Hippocampal formation (tissue), 2 donors: ENCODE data around the gene PCSK5.
"Not testable (repeated sequence)": the region's sequence is repeated elsewhere in the genome, so short reads cannot be mapped to it uniquely, and the experiment has no call there.

Experiments used
- DNase-seq, 2 donors: peaks; one replicate each; lab custom pipeline; 2025; lab: John Stamatoyannopoulos, UW

Gene PCSK5

GRCh38 chr9:76313771-76314170 lies 423.3 kb downstream of the PCSK5 start:
- no peak for DNase-seq

- no peak for DNase-seq
Measured at GRCh38 chr9:76314321-76314720, 423.8 kb downstream of the PCSK5 start.

- DNase-seq = no peak
Measured at GRCh38 chr9:76316069-76316468, 425.6 kb downstream of the PCSK5 start.

- DNase-seq = not testable (repeated sequence)
Measured at GRCh38 chr9:76319466-76319865, 429.0 kb downstream of the PCSK5 start.

- no peak for DNase-seq
Measured at GRCh38 chr9:76321195-76321828, 430.8 kb downstream of the PCSK5 start.

GRCh38 chr9:76322810-76323209 lies 432.3 kb downstream of the PCSK5 start:
- no peak for DNase-seq

GRCh38 chr9:76323490-76323889 lies 433.0 kb downstream of the PCSK5 start:
- no peak for DNase-seq

GRCh38 chr9:76324030-76324429 lies 433.6 kb downstream of the PCSK5 start:
- not testable (repeated sequence) for DNase-seq

- DNase-seq = no peak
Measured at GRCh38 chr9:76330034-76330433, 439.6 kb downstream of the PCSK5 start.

- DNase-seq = no peak
Measured at GRCh38 chr9:76333388-76333787, 442.9 kb downstream of the PCSK5 start.

- no peak for DNase-seq
Measured at GRCh38 chr9:76333964-76334363, 443.5 kb downstream of the PCSK5 start.

GRCh38 chr9:76336027-76336426 lies 445.6 kb downstream of the PCSK5 start:
- DNase-seq = no peak

- DNase-seq = no peak
Measured at GRCh38 chr9:76338418-76338817, 447.9 kb downstream of the PCSK5 start.

- DNase-seq = no peak
Measured at GRCh38 chr9:76341616-76342015, 451.1 kb downstream of the PCSK5 start.

- DNase-seq = no peak
Measured at GRCh38 chr9:76342201-76342600, 451.7 kb downstream of the PCSK5 start.

- no peak for DNase-seq
Measured at GRCh38 chr9:76342858-76343257, 452.4 kb downstream of the PCSK5 start.

GRCh38 chr9:76349865-76350264 lies 459.4 kb downstream of the PCSK5 start:
- no peak for DNase-seq

GRCh38 chr9:76351006-76351405 lies 460.5 kb downstream of the PCSK5 start:
- no peak for DNase-seq

- DNase-seq = no peak
Measured at GRCh38 chr9:76352026-76352620, 461.6 kb downstream of the PCSK5 start.

GRCh38 chr9:76353280-76353679 lies 462.8 kb downstream of the PCSK5 start:
- DNase-seq = no peak

- DNase-seq = no peak
Measured at GRCh38 chr9:76354221-76354620, 463.7 kb downstream of the PCSK5 start.

GRCh38 chr9:76355886-76356285 lies 465.4 kb downstream of the PCSK5 start:
- DNase-seq = no peak

- DNase-seq = no peak
Measured at GRCh38 chr9:76357555-76357954, 467.1 kb downstream of the PCSK5 start.
